GM12801 (cell line): Measurements from ENCODE around the gene ZBTB38.

ENCODE experiments used
- CTCF ChIP-seq: IDR thresholded peaks from one replicate; pipeline ENCODE4 v1.5.1; 2011; ENCODE audit warnings: control low read depth; ENCODE audit not compliant: insufficient read length; ENCODE audit errors: extremely low read depth

ZBTB38 gene

GRCh38 chr3:141334627-141335250, 33.6 kb upstream of the ZBTB38 start:
- no peak for TF ChIP-seq CTCF

- TF ChIP-seq CTCF: no peak
Observed at GRCh38 chr3:141335531-141336061, 32.7 kb upstream of the ZBTB38 start.

GRCh38 chr3:141336672-141337522, 31.4 kb upstream of the ZBTB38 start:
- no peak for TF ChIP-seq CTCF

- TF ChIP-seq CTCF: no peak
Observed at GRCh38 chr3:141337523-141337854, 30.8 kb upstream of the ZBTB38 start.

- TF ChIP-seq CTCF: no peak
Observed at GRCh38 chr3:141337991-141338390, 30.3 kb upstream of the ZBTB38 start.

GRCh38 chr3:141338881-141339280, 29.4 kb upstream of the ZBTB38 start:
- no peak for TF ChIP-seq CTCF

- no peak for TF ChIP-seq CTCF
Observed at GRCh38 chr3:141341536-141341935, 26.8 kb upstream of the ZBTB38 start.
